ENCODE data around the gene ARFGEF2. TPM values are rescaled to one million over a fixed set of nuclear protein-coding genes. Genes with fewer than 3 reads are reported as not detected.

The ARFGEF2 gene
- total RNA-seq, 1 donor from 2014 or later: 18.3 TPM

DNA sequence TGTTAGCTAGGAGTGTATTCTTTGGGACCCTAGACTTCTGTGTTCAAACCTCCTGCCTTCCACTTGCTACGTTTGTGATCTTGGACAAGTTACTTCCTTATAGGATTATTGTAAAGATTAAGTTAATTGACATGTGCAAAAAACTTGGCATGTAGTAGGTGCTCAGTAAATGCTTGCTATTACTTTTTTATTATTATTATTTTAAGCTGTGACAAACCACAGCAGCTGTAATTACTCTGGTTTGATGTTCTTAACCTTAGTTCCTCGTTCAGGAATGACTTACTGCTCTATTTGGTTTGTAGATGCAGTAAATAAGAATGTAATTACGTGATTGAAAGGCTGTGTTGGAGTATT lies 3.2 kb downstream of the ARFGEF2 start:
- H3K27me3 ChIP-seq (ENCODE audit: control insufficient read depth in 3 of 3, insufficient read depth in 3 of 3, low read length in 3 of 3): no peaks in the 10 kb centered on the region
- H3K36me3 ChIP-seq (ENCODE audit: control insufficient read depth in 3 of 3, insufficient read depth in 3 of 3, low read length in 3 of 3): no peaks in the 10 kb centered on the region
- H3K4me1 ChIP-seq (ENCODE audit: control insufficient read depth in 3 of 3, insufficient read depth in 3 of 3, low read length in 3 of 3): peaks cover 27 to 42% (median 29%) of the 10 kb centered on the region in 3 donors
- no peak overlapping the region for H3K27ac ChIP-seq (ENCODE audit: low read depth, low read length)
- H3K9me3 ChIP-seq (ENCODE audit: control insufficient read depth in 3 of 3, low read length in 3 of 3): no peaks in the 10 kb centered on the region
- H3K4me3 ChIP-seq (ENCODE audit: low read length in 3 of 3): no peak overlapping the region
- no peak overlapping the region for H3K9ac ChIP-seq (ENCODE audit: low read depth in 1 of 3, low read length in 3 of 3)

DNA sequence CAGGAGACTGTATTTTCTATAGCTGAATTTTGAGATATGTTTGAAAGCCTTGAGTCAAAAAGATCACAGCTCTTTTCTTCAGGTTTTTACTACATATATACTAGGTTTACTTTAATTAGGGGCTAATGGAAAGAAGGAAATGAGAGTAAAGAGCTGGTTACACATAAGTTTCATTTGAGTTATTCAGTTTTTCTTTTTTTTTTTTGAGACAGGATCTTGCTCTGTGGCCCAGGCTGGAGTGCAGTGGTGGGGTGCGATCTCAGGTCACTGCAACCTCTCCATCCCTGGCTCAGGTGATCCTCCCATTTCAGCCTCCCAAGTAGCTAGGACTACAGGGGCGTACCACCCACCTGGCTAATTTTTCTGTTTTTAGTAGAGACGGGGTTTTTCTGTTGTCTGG lies 4.8 kb downstream of the ARFGEF2 start:
- Histone ChIP-seq H3K4me1 (ENCODE audit: control insufficient read depth in 3 of 3, insufficient read depth in 3 of 3, low read length in 3 of 3) (peaks cover 36 to 43% (median 38%) of the 10 kb centered on the region in 3 donors), H3K9ac (ENCODE audit: low read depth in 1 of 3, low read length in 3 of 3) (no peak overlapping the region), H3K36me3 (ENCODE audit: control insufficient read depth in 3 of 3, insufficient read depth in 3 of 3, low read length in 3 of 3) (peaks cover 0 to 2% (median 0%) of the 10 kb centered on the region in 3 donors), H3K4me3 (ENCODE audit: low read length in 3 of 3) (no peak overlapping the region), H3K27ac (ENCODE audit: low read depth, low read length) (no peak overlapping the region), H3K9me3 (ENCODE audit: control insufficient read depth in 3 of 3, low read length in 3 of 3) (no peaks in the 10 kb centered on the region), H3K27me3 (ENCODE audit: control insufficient read depth in 3 of 3, insufficient read depth in 3 of 3, low read length in 3 of 3) (no peaks in the 10 kb centered on the region)

DNA sequence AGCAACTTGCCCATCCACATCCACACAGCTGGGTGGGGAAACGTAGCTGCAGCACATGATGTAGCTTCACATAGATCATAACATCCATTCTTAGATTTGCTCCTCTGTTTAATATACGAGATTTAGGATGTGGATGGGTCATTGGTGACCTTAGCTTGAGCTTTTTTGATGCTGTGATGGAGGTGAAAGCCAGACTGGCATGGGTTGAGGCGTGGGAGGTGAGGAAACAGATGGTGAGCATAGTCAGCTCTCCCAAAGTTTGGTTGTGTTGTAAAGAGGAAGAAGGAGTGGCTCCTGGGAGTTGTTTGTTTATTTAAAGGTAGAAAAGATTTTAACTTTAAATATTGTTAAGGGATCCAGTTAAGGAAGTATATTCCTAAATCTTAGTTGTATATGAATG lies 5.3 kb downstream of the ARFGEF2 start:
- Histone ChIP-seq H3K27me3 (ENCODE audit: control insufficient read depth in 3 of 3, insufficient read depth in 3 of 3, low read length in 3 of 3) (no peaks in the 10 kb centered on the region), H3K9ac (ENCODE audit: low read depth in 1 of 3, low read length in 3 of 3) (no peak overlapping the region), H3K27ac (ENCODE audit: low read depth, low read length) (no peak overlapping the region), H3K4me1 (ENCODE audit: control insufficient read depth in 3 of 3, insufficient read depth in 3 of 3, low read length in 3 of 3) (peaks cover 39 to 46% (median 39%) of the 10 kb centered on the region in 3 donors), H3K4me3 (ENCODE audit: low read length in 3 of 3) (no peak overlapping the region), H3K9me3 (ENCODE audit: control insufficient read depth in 3 of 3, low read length in 3 of 3) (no peaks in the 10 kb centered on the region), H3K36me3 (ENCODE audit: control insufficient read depth in 3 of 3, insufficient read depth in 3 of 3, low read length in 3 of 3) (peaks cover 0 to 2% (median 0%) of the 10 kb centered on the region in 3 donors)

DNA sequence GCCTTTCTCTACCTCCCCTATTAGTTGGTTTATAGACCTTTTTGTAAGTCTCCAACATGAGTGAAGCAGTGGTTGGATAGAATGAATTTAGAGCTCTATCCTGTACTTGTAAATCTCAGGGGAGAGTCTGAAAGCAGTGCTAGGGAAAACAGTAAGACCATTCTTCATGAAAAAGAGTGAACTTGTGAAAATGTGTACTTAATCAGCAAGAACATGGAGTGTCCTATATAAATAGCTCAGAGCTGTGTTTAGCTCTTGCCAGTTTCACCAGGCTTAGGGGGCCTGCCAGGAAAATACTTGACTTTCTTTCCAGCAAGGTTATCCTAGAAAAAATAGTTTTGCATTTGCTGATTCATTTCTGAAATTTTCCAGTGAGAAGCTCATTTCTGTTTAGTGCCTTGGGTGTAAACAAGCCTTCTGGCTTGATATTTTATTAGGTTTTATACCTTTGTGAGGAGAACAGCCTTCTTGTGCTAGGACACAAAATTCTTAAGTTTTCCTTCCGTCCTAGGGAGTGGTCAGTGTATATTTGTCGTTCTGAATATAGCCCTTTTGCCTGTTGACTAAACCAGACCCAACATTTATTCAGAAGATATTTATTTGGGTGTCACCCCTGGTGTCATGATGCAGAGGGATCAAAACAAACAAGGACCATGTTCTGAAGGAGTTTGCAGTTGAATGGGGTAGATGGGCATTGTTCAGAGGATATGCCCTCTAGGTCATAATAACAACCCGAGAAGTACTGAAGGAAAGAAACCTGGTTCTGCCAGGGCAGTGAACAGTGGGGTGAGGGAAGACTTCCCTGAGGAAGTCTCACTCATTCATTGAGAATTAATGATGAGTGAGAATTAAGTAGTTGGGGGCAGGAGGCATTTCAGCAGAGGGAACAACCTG lies 7.6 kb downstream of the ARFGEF2 start:
- Histone ChIP-seq H3K27me3 (ENCODE audit: control insufficient read depth in 3 of 3, insufficient read depth in 3 of 3, low read length in 3 of 3) (no peaks in the 10 kb centered on the region), H3K4me3 (ENCODE audit: low read length in 3 of 3) (peak overlapping the region; percentile 5 to 37 (median 12)), H3K27ac (ENCODE audit: low read depth, low read length) (peak overlapping the region; percentile 42), H3K9me3 (ENCODE audit: control insufficient read depth in 3 of 3, low read length in 3 of 3) (no peaks in the 10 kb centered on the region), H3K36me3 (ENCODE audit: control insufficient read depth in 3 of 3, insufficient read depth in 3 of 3, low read length in 3 of 3) (peaks cover 0 to 5% (median 0%) of the 10 kb centered on the region in 3 donors), H3K4me1 (ENCODE audit: control insufficient read depth in 3 of 3, insufficient read depth in 3 of 3, low read length in 3 of 3) (peaks cover 28 to 45% (median 41%) of the 10 kb centered on the region in 3 donors), H3K9ac (ENCODE audit: low read depth in 1 of 3, low read length in 3 of 3) (peak overlapping the region in 2 of 3 donors; percentile 58 to 67)

DNA sequence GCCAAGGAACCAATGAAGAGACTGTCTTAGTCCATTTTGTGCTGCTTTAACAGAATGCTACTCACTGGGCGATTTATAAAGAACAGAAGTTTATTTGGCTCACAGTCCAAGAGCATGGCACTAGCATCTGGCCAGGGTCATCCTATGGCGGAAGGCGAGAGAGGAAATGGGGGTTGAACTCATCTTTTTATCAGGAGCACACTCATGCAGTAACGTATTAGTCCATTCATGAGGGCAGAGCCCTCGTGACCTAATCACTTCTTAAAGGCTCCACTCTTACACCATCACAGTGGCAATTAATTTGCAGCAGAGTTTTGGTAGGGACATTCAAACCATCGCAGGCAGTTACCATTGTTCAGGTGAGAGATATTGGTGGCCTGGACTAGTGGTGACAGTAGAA lies 8.5 kb downstream of the ARFGEF2 start:
- peaks cover 0 to 5% (median 0%) of the 10 kb centered on the region in 3 donors for H3K36me3 ChIP-seq (ENCODE audit: control insufficient read depth in 3 of 3, insufficient read depth in 3 of 3, low read length in 3 of 3)
- H3K9ac ChIP-seq (ENCODE audit: low read depth in 1 of 3, low read length in 3 of 3): no peak overlapping the region
- no peaks in the 10 kb centered on the region for H3K27me3 ChIP-seq (ENCODE audit: control insufficient read depth in 3 of 3, insufficient read depth in 3 of 3, low read length in 3 of 3)
- peak overlapping the region; percentile 42 for H3K27ac ChIP-seq (ENCODE audit: low read depth, low read length)
- H3K4me3 ChIP-seq (ENCODE audit: low read length in 3 of 3): no peak overlapping the region
- peaks cover 28 to 45% (median 41%) of the 10 kb centered on the region in 3 donors for H3K4me1 ChIP-seq (ENCODE audit: control insufficient read depth in 3 of 3, insufficient read depth in 3 of 3, low read length in 3 of 3)
- H3K9me3 ChIP-seq (ENCODE audit: control insufficient read depth in 3 of 3, low read length in 3 of 3): no peaks in the 10 kb centered on the region

DNA sequence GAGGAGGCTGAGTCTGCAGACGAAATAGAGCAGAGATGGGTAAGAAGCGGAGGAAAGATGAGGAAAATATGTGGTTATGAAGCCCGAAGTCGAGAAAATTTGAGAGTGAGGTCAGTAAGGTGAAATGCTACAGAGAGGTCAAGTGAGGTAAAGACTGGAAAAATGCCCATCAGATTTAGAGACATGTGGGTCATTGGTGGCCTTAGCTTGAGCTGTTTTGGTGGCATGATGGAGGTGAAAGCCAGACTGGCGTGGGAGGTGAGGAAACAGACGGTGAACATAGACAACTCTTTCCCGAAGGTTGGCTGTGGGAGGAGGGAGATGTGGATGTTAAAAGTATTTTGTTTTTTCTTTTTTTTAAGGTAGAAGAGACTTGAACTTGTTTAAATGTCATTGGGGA lies 9.4 kb downstream of the ARFGEF2 start:
- peaks cover 0 to 5% (median 0%) of the 10 kb centered on the region in 3 donors for H3K36me3 ChIP-seq (ENCODE audit: control insufficient read depth in 3 of 3, insufficient read depth in 3 of 3, low read length in 3 of 3)
- no peak overlapping the region for H3K4me3 ChIP-seq (ENCODE audit: low read length in 3 of 3)
- peaks cover 28 to 45% (median 41%) of the 10 kb centered on the region in 3 donors for H3K4me1 ChIP-seq (ENCODE audit: control insufficient read depth in 3 of 3, insufficient read depth in 3 of 3, low read length in 3 of 3)
- no peak overlapping the region for H3K27ac ChIP-seq (ENCODE audit: low read depth, low read length)
- no peaks in the 10 kb centered on the region for H3K9me3 ChIP-seq (ENCODE audit: control insufficient read depth in 3 of 3, low read length in 3 of 3)
- H3K27me3 ChIP-seq (ENCODE audit: control insufficient read depth in 3 of 3, insufficient read depth in 3 of 3, low read length in 3 of 3): no peaks in the 10 kb centered on the region
- H3K9ac ChIP-seq (ENCODE audit: low read depth in 1 of 3, low read length in 3 of 3): no peak overlapping the region

DNA sequence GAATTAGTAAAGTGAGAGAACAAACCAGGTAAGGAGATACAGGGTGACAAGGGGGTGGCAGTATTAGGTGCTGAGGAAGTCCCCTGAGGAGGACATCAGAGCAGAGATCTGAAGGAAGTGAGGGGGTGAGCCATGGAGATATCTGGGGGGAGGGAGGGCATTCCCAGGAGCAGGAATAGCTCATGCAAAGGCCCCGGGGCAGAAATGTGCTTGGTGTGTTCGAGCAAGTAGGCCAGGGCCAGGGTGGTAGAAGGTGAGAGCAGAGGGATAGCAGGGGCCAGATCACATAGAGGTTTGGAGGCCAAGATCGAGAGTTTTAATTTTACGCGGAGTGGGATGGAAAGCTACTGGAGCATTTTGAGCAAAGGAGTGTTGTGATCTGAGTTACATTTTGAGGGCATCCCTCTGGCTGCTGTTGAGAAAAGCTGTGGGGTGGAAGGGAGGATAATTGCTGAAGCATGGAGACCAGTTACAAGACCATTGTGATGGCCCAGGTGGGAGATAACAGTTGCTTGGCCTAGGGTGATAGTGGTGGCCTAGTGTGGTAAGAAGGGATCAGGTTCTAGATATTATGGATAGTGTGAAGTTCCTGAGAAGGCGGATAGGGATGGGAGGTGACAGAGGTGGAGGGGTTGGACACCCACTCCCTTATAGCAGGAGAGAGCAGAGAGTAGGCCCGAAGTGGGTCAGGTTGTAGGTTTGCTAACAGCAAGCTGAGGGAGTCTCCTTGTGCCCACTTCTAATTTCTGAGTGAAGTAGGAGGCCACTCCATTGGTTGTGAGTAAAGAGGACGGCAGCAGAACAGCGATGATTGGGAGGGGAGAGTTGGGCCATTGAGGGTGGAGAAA lies 10.2 kb downstream of the ARFGEF2 start:
- H3K9ac ChIP-seq (ENCODE audit: low read depth in 1 of 3, low read length in 3 of 3): no peak overlapping the region
- peaks cover 28 to 45% (median 41%) of the 10 kb centered on the region in 3 donors for H3K4me1 ChIP-seq (ENCODE audit: control insufficient read depth in 3 of 3, insufficient read depth in 3 of 3, low read length in 3 of 3)
- peak overlapping the region in 1 of 3 donors; percentile 13 for H3K4me3 ChIP-seq (ENCODE audit: low read length in 3 of 3)
- peaks cover 0 to 5% (median 0%) of the 10 kb centered on the region in 3 donors for H3K36me3 ChIP-seq (ENCODE audit: control insufficient read depth in 3 of 3, insufficient read depth in 3 of 3, low read length in 3 of 3)
- H3K27ac ChIP-seq (ENCODE audit: low read depth, low read length): no peak overlapping the region
- no peaks in the 10 kb centered on the region for H3K27me3 ChIP-seq (ENCODE audit: control insufficient read depth in 3 of 3, insufficient read depth in 3 of 3, low read length in 3 of 3)
- no peaks in the 10 kb centered on the region for H3K9me3 ChIP-seq (ENCODE audit: control insufficient read depth in 3 of 3, low read length in 3 of 3)

DNA sequence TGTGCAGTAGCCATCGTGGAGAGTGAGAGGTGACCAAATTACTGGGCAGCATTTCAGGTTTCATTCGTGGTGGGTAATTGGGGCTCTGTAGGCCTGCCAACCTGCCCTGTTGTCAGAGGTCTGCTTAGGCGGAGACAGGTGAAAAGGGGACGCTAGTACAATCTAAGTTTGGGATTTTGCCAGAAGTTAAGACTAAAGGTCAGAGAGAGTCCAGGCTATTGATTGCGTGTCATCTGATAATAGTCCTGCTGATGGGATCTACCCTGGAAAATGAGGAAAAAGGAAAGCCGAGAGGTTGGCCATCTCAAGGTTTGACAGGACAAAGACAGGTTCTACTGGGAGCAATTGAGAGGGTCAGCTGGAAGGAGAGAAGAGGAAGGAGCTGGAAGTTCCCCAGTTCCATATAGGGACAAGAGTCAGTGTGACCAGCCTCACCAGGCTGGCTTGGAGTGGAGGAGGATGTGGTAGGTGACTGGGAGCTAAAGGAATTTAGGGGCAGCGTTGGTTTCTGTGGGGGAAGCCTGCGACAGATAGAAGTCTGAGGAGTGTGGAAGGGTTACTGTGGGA lies 10.9 kb downstream of the ARFGEF2 start:
- no peaks in the 10 kb centered on the region for H3K9me3 ChIP-seq (ENCODE audit: control insufficient read depth in 3 of 3, low read length in 3 of 3)
- peaks cover 28 to 50% (median 41%) of the 10 kb centered on the region in 3 donors for H3K4me1 ChIP-seq (ENCODE audit: control insufficient read depth in 3 of 3, insufficient read depth in 3 of 3, low read length in 3 of 3)
- H3K27ac ChIP-seq (ENCODE audit: low read depth, low read length): no peak overlapping the region
- peak overlapping the region in 1 of 3 donors; percentile 13 for H3K4me3 ChIP-seq (ENCODE audit: low read length in 3 of 3)
- no peaks in the 10 kb centered on the region for H3K27me3 ChIP-seq (ENCODE audit: control insufficient read depth in 3 of 3, insufficient read depth in 3 of 3, low read length in 3 of 3)
- peaks cover 0 to 5% (median 0%) of the 10 kb centered on the region in 3 donors for H3K36me3 ChIP-seq (ENCODE audit: control insufficient read depth in 3 of 3, insufficient read depth in 3 of 3, low read length in 3 of 3)
- no peak overlapping the region for H3K9ac ChIP-seq (ENCODE audit: low read depth in 1 of 3, low read length in 3 of 3)

DNA sequence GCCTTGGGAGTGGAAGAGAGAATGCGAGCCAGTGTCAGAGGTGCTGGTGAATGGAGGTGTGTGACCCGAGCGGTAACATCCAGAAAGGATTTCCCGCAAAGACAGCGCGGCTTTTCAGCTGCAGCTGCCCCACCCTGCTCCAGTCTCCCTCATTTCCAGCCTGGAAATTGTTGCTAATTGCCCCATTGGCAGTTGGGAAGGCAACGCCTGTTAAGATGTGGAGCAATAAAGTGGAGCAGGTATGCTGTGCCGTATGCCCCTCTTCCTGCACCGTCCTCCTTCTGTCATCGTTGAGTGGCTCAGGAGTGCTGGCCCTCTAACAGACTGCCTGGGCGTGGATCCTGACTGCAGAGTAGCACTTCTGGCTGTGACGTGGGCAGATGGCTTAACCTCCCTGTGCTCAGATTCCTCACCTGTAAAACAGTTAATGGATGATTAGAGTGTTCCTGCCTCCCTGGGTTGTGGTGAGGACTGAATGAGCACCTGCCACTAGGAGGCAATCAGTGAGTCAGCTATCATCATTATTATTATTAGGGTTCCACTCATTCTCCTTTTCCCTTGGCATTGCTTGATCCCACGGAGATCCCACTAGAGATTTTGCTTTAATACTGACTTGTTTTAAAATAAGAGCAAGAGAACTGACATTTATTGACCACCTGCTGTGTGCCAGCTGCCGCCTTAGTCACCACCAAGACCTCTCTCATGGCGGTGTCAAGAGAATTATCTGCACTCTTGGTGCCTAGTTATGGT lies 11.7 kb downstream of the ARFGEF2 start:
- no peaks in the 10 kb centered on the region for H3K27me3 ChIP-seq (ENCODE audit: control insufficient read depth in 3 of 3, insufficient read depth in 3 of 3, low read length in 3 of 3)
- no peak overlapping the region for H3K9ac ChIP-seq (ENCODE audit: low read depth in 1 of 3, low read length in 3 of 3)
- peaks cover 28 to 50% (median 38%) of the 10 kb centered on the region in 3 donors for H3K4me1 ChIP-seq (ENCODE audit: control insufficient read depth in 3 of 3, insufficient read depth in 3 of 3, low read length in 3 of 3)
- no peak overlapping the region for H3K27ac ChIP-seq (ENCODE audit: low read depth, low read length)
- H3K4me3 ChIP-seq (ENCODE audit: low read length in 3 of 3): no peak overlapping the region
- H3K36me3 ChIP-seq (ENCODE audit: control insufficient read depth in 3 of 3, insufficient read depth in 3 of 3, low read length in 3 of 3): peaks cover 0 to 5% (median 0%) of the 10 kb centered on the region in 3 donors
- no peaks in the 10 kb centered on the region for H3K9me3 ChIP-seq (ENCODE audit: control insufficient read depth in 3 of 3, low read length in 3 of 3)
